GM12878 (cell line): ENCODE data around the gene TBX22. TPM values are rescaled to one million over a fixed set of nuclear protein-coding genes. Genes with fewer than 3 reads are reported as not detected.
"Not testable (repeated sequence)": the region's sequence is repeated elsewhere in the genome, so short reads cannot be mapped to it uniquely, and the experiment has no call there.

Experiments used
- ATAC-seq: fragments of 200-7000 bp; cut with Tn5 transposase; 3 replicates; pipeline ENCODE4 v1.9.1; 2020; ENCODE audit warnings: mild to moderate bottlenecking, moderate library complexity
- BruUV-seq: library from RNA; stranded (reverse); fragments of 400-500 nt; replicated peaks from 2 replicates; lab custom pipeline; 2021; lab: Mats Ljungman, UMichigan
- CTCF ChIA-PET: fragments of 300-600 bp; sonication (Branson Sonifier 250); formaldehyde crosslinking; extraction: SDS; loops from one replicate; lab custom pipeline; 2021; ENCODE audit warnings: inconsistent platforms; lab: Yijun Ruan, JAX
- POLR2A ChIA-PET: fragments of 350-600 bp; formaldehyde crosslinking; extraction: SDS; loops from one replicate; lab custom pipeline; 2021; ENCODE audit warnings: inconsistent platforms; lab: Charles Lee
- RAD21 ChIA-PET: fragments of 300-600 bp; sonication (Branson Sonifier 250); formaldehyde crosslinking; loops from one replicate; lab custom pipeline; 2023; ENCODE audit warnings: antibody characterized with exemption; ENCODE audit not compliant: unreplicated experiment; lab: Charles Lee
- SMC1A ChIA-PET: fragments of 300-600 bp; sonication (Branson Sonifier 250); formaldehyde crosslinking; loops from one replicate; lab custom pipeline; 2023; ENCODE audit not compliant: unreplicated experiment, uncharacterized antibody; lab: Charles Lee
- DNase-seq: peaks from one replicate; pipeline ENCODE4 v3.0.0-alpha.2; 2011; ENCODE audit warnings: low read depth, low spot score
- FAIRE-seq: peaks from 3 replicates; lab custom pipeline; 2011; peaks lifted over from hg19 to GRCh38; lab: Jason Lieb, UNC
- H2AFZ ChIP-seq: 2 replicates; pipeline ENCODE4 v1.6.0; 2011; ENCODE audit warnings: low read depth, low read length, control low read depth; ENCODE audit not compliant: control insufficient read depth
- H3K27ac ChIP-seq: 2 replicates; pipeline ENCODE4 v1.5.1; 2011; ENCODE audit warnings: control low read depth; ENCODE audit not compliant: control insufficient read depth, insufficient read depth
- H3K27me3 ChIP-seq, 2 experiments: replicated peaks in 1 of 2; 2 replicates each; pipeline versions ENCODE4 v1.6.0 to v1.6.1; 2011; ENCODE audit warnings: low read length in 1 of 2; ENCODE audit not compliant: control insufficient read depth in 2 of 2, insufficient read depth in 2 of 2
- H3K36me3 ChIP-seq, 2 experiments: 2 replicates each; pipeline ENCODE4 v1.5.1; 2011; ENCODE audit warnings: low read length in 1 of 2; ENCODE audit not compliant: control insufficient read depth in 2 of 2, insufficient read depth in 2 of 2
- H3K4me1 ChIP-seq: 2 replicates; pipeline ENCODE4 v1.6.1; 2011; ENCODE audit warnings: mild to moderate bottlenecking, low read length, moderate library complexity, mixed read lengths; ENCODE audit not compliant: control insufficient read depth, insufficient read depth
- H3K4me2 ChIP-seq: 2 replicates; pipeline ENCODE4 v1.6.0; 2011; ENCODE audit warnings: control low read depth; ENCODE audit not compliant: control insufficient read depth, insufficient read depth
- H3K4me3 ChIP-seq: fragments of 200-600 bp; sonication (generic); 2 replicates; pipeline ENCODE4 v1.5.1; 2016
- H3K79me2 ChIP-seq: 2 replicates; pipeline ENCODE4 v1.6.0; 2011; ENCODE audit warnings: low read length; ENCODE audit not compliant: control insufficient read depth, insufficient read depth
- H3K9ac ChIP-seq: 2 replicates; pipeline ENCODE4 v1.8.0; 2011; ENCODE audit warnings: low read length, control low read depth, mixed read lengths; ENCODE audit not compliant: control insufficient read depth, insufficient read depth
- H3K9me3 ChIP-seq: replicated peaks from 3 replicates; pipeline ENCODE4 v1.5.1; 2011; ENCODE audit warnings: mild to moderate bottlenecking, low read length; ENCODE audit not compliant: control insufficient read depth, insufficient read depth
- H4K20me1 ChIP-seq: 2 replicates; pipeline ENCODE4 v1.6.0; 2011; ENCODE audit not compliant: control insufficient read depth, insufficient read depth
- EP300 ChIP-seq, 2 experiments: fragments of 150-350 bp in 1 of 2; IDR thresholded peaks; 2 replicates each; pipeline ENCODE4 v1.6.1; 2011 to 2012; ENCODE audit warnings: low read depth in 2 of 2, low read length in 2 of 2, borderline replicate concordance in 1 of 2, improper control_type of control experiment in 1 of 2, inconsistent platforms in 1 of 2; ENCODE audit not compliant: control insufficient read depth in 1 of 2
- RB1 ChIP-seq: fragments of 450-650 bp; formaldehyde crosslinking; IDR thresholded peaks from 2 replicates; pipeline ENCODE4 v1.6.1; 2017; ENCODE audit warnings: mild to moderate bottlenecking, borderline replicate concordance
- SMC3 ChIP-seq: IDR thresholded peaks from 2 replicates; pipeline ENCODE4 v1.6.1; 2011; ENCODE audit warnings: low read length, improper control_type of control experiment, borderline replicate concordance
- WGBS: methylation state at CpG from one replicate; pipeline ENCODE4 v1.1.6; 2016; ENCODE audit warnings: low lambda C conversion rate; ENCODE audit not compliant: insufficient replicate concordance, insufficient coverage; ENCODE audit errors: missing lambda C conversion rate; 5-methylcytosine and 5-hydroxymethylcytosine counted together
- in situ Hi-C: fragments of 300-500 bp; cut with MboI; formaldehyde crosslinking; loops from 9 replicates; pipeline ENCODE4 v1.14.3; 2018; ENCODE audit warnings: mixed read lengths
- intact Hi-C: fragments of 100-400 bp; cut with micrococcal nuclease; formaldehyde crosslinking; loops from one replicate; pipeline ENCODE4 v1.14.2; 2022; ENCODE audit not compliant: unreplicated experiment
- polyA plus RNA-seq, 11 experiments: library from polyadenylated mRNA; depleted of rRNA in 4 of 11; unstranded in 6 of 11; stranded (reverse) in 5 of 11; fragments of >200 nt; fragmentation: Nextera tagmentation in 4 of 11; fragmentation: Illumina TruSeq in 1 of 11; extraction: Ambion mirVana in 4 of 11; extraction: Trizol in 1 of 11; gene quantifications; 1 replicate in 1 of 11; 2 replicates in 10 of 11; pipeline versions ENCODE4 v1.2.1 to v1.2.3, GENCODE V29; 2011 to 2016; ENCODE audit warnings: inconsistent platforms in 2 of 11, missing spikeins in 2 of 11, low read depth in 1 of 11
- total RNA-seq, 4 experiments: library from RNA; depleted of rRNA in 3 of 4; stranded (reverse); fragments of >200 nt in 3 of 4; fragmentation: Illumina TruSeq in 1 of 4; extraction: Trizol in 1 of 4; gene quantifications; 2 replicates each; pipeline versions ENCODE4 v1.2.1 to v1.2.3, GENCODE V29; 2013 to 2021
- TF ChIP-seq, protein P1 (sequence below), 3 experiments: IDR thresholded peaks in 2 of 3; conservative IDR thresholded peaks in 1 of 3; 2 replicates each; pipeline ENCODE4 v1.5.1; 2011; ENCODE audit warnings: low read depth in 3 of 3, low read length in 3 of 3, mild to moderate bottlenecking in 3 of 3, control low read depth in 2 of 3, moderate library complexity in 2 of 3, inconsistent platforms in 1 of 3, mixed read lengths in 1 of 3; ENCODE audit not compliant: control insufficient read depth in 2 of 3, insufficient read depth in 1 of 3; ENCODE audit errors: extremely low read depth in 1 of 3

The TBX22 gene
- total and polyA plus RNA-seq, 10 of the 15 experiments (the other 5 are each of a cell fraction or from before 2014, with no cell fraction given) = 0.35 TPM; not detected in 9

DNA sequence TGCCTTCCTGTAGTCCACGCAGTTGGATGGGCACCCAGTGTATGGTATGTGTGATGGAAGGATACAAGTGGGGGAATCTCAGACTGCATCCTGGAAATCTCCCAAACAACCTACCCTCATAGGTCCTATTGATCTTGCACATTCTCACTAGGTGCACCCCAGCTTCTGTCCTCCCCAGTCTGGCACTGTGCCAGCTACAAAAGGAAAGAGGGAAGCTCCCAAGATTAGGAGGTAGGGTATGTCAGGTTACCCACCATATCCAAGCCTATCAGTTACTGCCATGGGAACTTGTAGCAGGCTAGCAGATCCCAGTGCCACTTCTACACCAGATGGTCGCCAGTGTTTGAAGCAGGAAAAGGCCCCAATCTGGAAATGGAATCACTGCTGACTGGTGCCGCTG lies 11.6 kb downstream of the TBX22 start (continued):
- TF ChIP-seq, protein P1, sequence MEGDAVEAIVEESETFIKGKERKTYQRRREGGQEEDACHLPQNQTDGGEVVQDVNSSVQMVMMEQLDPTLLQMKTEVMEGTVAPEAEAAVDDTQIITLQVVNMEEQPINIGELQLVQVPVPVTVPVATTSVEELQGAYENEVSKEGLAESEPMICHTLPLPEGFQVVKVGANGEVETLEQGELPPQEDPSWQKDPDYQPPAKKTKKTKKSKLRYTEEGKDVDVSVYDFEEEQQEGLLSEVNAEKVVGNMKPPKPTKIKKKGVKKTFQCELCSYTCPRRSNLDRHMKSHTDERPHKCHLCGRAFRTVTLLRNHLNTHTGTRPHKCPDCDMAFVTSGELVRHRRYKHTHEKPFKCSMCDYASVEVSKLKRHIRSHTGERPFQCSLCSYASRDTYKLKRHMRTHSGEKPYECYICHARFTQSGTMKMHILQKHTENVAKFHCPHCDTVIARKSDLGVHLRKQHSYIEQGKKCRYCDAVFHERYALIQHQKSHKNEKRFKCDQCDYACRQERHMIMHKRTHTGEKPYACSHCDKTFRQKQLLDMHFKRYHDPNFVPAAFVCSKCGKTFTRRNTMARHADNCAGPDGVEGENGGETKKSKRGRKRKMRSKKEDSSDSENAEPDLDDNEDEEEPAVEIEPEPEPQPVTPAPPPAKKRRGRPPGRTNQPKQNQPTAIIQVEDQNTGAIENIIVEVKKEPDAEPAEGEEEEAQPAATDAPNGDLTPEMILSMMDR (IDR thresholded peaks at IDR 0.05 in 2 of 3, conservative IDR thresholded peaks at IDR 0.05 in 1 of 3; ENCODE audit: control insufficient read depth in 2 of 3, extremely low read depth in 1 of 3, insufficient read depth in 1 of 3, low read depth in 3 of 3, low read length in 3 of 3) = no peak
- no peak for TF ChIP-seq EP300 (IDR thresholded peaks at IDR 0.05; ENCODE audit: borderline replicate concordance in 1 of 2, control insufficient read depth in 1 of 2, low read depth in 2 of 2, low read length in 2 of 2)
- no peak for TF ChIP-seq SMC3
- TF ChIP-seq RB1 = no peak

DNA sequence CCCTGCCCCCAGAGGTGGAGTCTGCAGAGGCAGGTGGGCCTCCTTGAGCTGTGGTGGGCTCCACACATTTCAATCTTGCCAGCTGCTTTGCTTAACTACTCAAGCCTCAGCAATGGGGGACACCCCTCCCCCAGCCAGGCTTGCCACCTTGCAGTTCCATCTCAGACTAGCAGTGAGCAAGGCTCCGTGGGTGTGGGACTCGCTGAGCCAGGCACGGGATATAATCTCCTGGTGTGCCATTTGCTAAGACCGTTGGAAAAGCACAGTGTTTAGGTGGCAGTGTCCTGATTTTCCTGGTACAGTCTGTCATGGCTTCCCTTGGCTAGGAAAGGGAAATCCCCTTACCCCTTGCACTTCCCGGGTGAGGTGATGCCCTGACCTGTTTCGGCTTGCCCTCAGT lies 51.6 kb downstream of the TBX22 start:
- intact Hi-C loops, FAIRE-seq, ATAC-seq: not testable (repeated sequence)

DNA sequence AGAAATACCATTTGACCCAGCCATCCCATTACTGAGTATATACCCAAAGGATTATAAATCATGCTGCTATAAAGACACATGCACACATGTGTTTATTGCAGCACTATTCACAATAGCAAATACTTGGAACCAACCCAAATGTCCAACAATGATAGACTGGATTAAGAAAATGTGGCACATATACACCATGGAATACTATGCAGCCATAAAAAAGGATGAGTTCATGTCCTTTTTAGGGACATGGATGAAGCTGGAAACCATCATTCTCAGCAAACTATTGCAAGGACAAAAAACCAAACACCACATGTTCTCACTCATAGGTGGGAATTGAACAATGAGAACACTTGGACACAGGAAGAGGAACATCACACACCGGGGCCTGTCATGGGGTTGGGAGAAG lies 61.1 kb downstream of the TBX22 start:
- H3K9ac ChIP-seq, H3K4me2 ChIP-seq, H3K79me2 ChIP-seq, intact Hi-C loops, H3K27me3 ChIP-seq, RAD21 ChIA-PET, H3K4me3 ChIP-seq, ATAC-seq, BruUV-seq, H3K4me1 ChIP-seq, DNase-seq, in situ Hi-C loops, H4K20me1 ChIP-seq, CTCF ChIA-PET, SMC1A ChIA-PET, POLR2A ChIA-PET, H3K36me3 ChIP-seq, H3K27ac ChIP-seq, H3K9me3 ChIP-seq, H2AFZ ChIP-seq, FAIRE-seq: not testable (repeated sequence)
- WGBS = 10% methylated on average over 1 of the region's 1 CpG

More for the DNA sequence above, 51.6 kb downstream of the TBX22 start:
- H3K9ac ChIP-seq, H3K79me2 ChIP-seq, H3K27ac ChIP-seq, CTCF ChIA-PET, H3K4me3 ChIP-seq, POLR2A ChIA-PET, SMC1A ChIA-PET, H3K36me3 ChIP-seq, in situ Hi-C loops, H3K27me3 ChIP-seq, H3K4me2 ChIP-seq, RAD21 ChIA-PET, H2AFZ ChIP-seq, H3K4me1 ChIP-seq, H3K9me3 ChIP-seq, H4K20me1 ChIP-seq, DNase-seq, BruUV-seq: not testable (repeated sequence)
- 3% methylated on average over 6 of the region's 6 CpGs for WGBS
